Panc1 (cell line): ENCODE measurements around the gene DDX25.

Source experiments
- CTCF ChIP-seq: fragments of 450-650 bp; IDR thresholded peaks from 2 replicates; pipeline ENCODE4 v1.5.1; 2017; ENCODE audit warnings: mild to moderate bottlenecking
- POLR2AphosphoS5 ChIP-seq: IDR thresholded peaks from 2 replicates; pipeline ENCODE4 v1.6.1; 2012; ENCODE audit warnings: mild to moderate bottlenecking, low read depth, low read length, moderate library complexity
- REST ChIP-seq, 2 experiments: IDR thresholded peaks; 2 replicates each; pipeline ENCODE4 v1.6.1; 2011 to 2012; ENCODE audit warnings: low read depth in 2 of 2, control low read depth in 1 of 2, low read length in 1 of 2, mild to moderate bottlenecking in 1 of 2, moderate library complexity in 1 of 2; ENCODE audit not compliant: insufficient read depth in 1 of 2
- TCF7L2 ChIP-seq: IDR thresholded peaks from 2 replicates; pipeline ENCODE4 v1.6.1; 2011; ENCODE audit warnings: mild to moderate bottlenecking, low read depth, low read length, inconsistent platforms

GRCh38 chr11:125871391-125872137 is 32.7 kb upstream of the DDX25 start:
- TF ChIP-seq CTCF (peak; percentile 71), POLR2AphosphoS5 (no peak), REST (IDR thresholded peaks at IDR 0.05; ENCODE audit: insufficient read depth in 1 of 2, low read depth in 2 of 2, low read length in 1 of 2) (no peak), TCF7L2 (no peak)
